T-helper 1 cell treated with Interleukin-12 subunit alpha and Interleukin-12 subunit beta and Interleukin-4 antibody, amounts not matched to agents 30 μg/mL and 1 μg/mL, for 36 hours (primary cell): ENCODE results near the gene MSI2.
"Not testable (repeated sequence)": the region's sequence is repeated elsewhere in the genome, so short reads cannot be mapped to it uniquely, and the experiment has no call there.

ENCODE experiments used
- H3K27ac Mint-ChIP-seq: one replicate; pipeline ENCODE4 v1.8.0; 2021; ENCODE audit warnings: mild to moderate bottlenecking, mixed read lengths
- H3K27me3 Mint-ChIP-seq: one replicate; pipeline ENCODE4 v1.8.0; 2021; ENCODE audit warnings: low read depth, mixed read lengths
- H3K36me3 Mint-ChIP-seq: one replicate; pipeline ENCODE4 v1.8.0; 2021; ENCODE audit warnings: low read depth, mixed read lengths
- H3K4me1 Mint-ChIP-seq: one replicate; pipeline ENCODE4 v1.8.0; 2021; ENCODE audit warnings: low read depth, mixed read lengths
- H3K4me3 Mint-ChIP-seq: one replicate; pipeline ENCODE4 v1.8.0; 2021; ENCODE audit warnings: mild to moderate bottlenecking, moderate library complexity, mixed read lengths
- H3K9me3 Mint-ChIP-seq: one replicate; pipeline ENCODE4 v1.8.0; 2021; ENCODE audit warnings: mixed read lengths

The MSI2 gene

DNA sequence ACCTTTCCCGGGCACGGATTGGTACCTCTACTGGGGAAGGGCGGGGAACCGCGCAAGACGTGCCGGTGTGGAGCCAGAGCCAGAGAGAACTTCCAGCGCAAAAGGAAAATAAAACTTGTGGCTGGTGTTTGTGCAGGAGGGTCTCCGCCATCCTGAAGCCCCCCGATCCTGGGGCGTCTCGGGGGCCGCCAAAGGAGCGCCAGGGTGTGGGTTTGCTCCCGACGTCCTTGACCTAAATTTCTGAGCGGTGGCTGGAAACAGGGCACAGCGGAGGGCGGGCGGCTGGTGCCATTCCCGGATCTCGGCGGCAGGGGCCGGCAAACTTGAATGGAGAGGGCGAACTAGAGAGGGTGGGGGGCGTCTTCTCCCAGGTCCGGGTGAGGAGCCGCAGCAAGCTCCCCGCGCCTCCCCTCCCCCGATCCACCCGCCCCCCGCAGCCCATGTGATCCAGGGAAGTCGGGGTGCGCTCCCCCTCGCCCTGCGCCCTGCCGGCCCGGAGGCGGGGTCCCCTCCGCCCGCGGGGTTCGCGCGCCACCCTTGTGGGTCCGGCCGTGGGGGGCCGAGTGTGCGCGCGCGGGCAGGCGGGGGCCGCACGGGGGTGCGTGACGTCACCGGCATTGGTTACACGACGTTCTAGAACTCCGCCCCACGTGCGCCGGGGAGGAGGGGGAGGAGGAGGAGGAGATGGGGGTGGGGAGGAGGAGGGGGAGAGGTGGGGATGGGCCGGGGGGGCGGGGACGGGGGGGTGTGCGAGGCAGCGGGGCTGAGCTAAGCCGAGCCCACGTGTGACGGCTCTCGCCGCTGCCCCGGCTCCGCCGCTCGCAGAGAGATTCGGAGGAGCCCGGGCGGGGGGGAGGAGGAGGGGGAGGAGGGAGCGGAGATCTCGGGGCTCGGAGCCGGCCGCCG, at the start of gene MSI2:
MSI2 (plus strand) TSS at position 748 of the 906 bp plus-strand sequence. CDS start 220 bp downstream, outside the sequence.
- Mint-ChIP-seq H3K4me1 (peaks cover 40% of the 10 kb centered on the region), H3K9me3 (no peaks in the 10 kb centered on the region), H3K36me3 (peaks cover 23% of the 10 kb centered on the region), H3K27ac (peak within 1 kb of the TSS; percentile 96), H3K4me3 (peak within 1 kb of the TSS; percentile 99), H3K27me3 (peaks cover 15% of the 10 kb centered on the region)

DNA sequence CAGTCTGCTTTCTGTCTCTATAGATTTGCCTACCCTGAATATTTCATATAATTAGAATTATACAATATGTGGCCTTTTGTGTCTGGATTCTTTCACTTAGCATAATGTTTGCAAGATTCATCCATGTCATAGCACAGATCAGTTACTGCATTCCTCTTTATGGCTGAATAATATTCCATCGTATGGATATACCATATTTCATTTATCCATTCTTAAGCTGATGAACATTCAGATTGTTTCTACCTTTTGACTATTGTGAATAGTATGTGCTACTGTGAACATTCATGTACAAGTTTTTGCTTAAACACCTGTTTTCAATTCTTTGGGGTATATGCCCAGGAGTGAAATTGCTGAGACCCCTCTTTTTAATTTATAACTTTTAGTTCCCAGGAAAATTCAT, 49.4 kb upstream of the MSI2 start:
- Mint-ChIP-seq H3K4me1 (no peaks in the 10 kb centered on the region), H3K36me3 (no peaks in the 10 kb centered on the region), H3K27me3 (peaks cover 12% of the 10 kb centered on the region), H3K9me3 (peaks cover 6% of the 10 kb centered on the region), H3K4me3 (no peak overlapping the region), H3K27ac (no peak overlapping the region)

DNA sequence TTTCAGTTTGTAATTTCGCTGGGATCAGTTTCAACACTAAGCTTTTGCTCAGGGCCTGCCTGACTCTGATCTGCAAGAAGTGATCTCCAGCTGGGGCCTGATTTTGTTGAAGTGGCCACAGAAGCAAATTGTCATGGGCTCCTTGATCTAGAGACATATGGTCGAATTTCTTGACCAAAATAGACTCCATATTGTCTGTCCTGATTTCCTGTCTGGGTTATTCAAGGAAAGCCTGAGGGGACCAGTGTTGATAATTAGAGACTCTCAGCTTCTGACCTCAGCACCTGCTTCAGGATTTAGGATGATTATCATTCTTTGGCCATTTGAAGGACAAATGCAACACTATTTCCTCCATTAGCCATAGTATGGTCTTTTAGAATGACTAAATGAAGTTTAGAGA, 48.9 kb upstream of the MSI2 start:
- Mint-ChIP-seq H3K36me3 (no peaks in the 10 kb centered on the region), H3K27me3 (peaks cover 16% of the 10 kb centered on the region), H3K27ac (no peak overlapping the region), H3K4me1 (no peaks in the 10 kb centered on the region), H3K4me3 (no peak overlapping the region), H3K9me3 (peaks cover 6% of the 10 kb centered on the region)

DNA sequence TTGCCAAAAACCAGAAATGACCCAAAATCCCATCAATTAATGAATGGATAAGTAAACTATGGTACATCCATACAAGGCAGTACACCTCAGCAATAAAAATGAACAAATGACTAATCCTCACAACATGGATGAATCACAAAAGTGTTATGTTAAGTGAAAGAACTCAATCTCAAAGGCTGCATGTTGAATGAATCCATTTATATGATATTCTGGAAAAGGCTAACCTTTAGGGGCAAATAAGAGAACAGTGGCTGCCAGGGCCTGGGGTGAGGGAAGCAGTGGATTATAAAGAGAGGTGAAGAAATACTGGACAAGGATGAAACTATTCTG, 46.1 kb upstream of the MSI2 start:
- Mint-ChIP-seq H3K9me3 (peaks cover 6% of the 10 kb centered on the region), H3K4me3 (no peak overlapping the region), H3K27ac (no peak overlapping the region), H3K4me1 (no peaks in the 10 kb centered on the region), H3K36me3 (no peaks in the 10 kb centered on the region), H3K27me3 (peaks cover 16% of the 10 kb centered on the region)

DNA sequence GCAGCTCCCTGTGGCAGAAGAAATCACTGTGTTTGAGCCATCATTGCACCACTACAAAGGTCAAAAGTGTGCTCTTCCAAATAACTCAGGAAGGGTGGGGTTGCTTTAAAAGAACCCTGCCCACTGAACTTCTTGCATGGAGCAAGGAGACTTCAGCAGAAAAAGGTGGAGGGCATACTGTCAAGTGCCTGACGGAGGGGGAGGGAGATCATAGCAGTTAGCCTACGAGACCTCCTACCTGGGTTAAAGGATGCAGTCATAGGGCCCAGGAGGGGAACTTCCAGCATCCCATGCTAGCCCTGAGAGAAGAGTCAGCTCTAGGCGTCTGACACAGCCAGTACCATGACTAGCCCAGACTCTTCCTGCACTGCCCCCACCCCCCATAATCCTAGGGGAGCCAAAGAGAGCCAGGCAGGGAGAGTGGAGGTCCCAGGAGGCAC, 45.3 kb upstream of the MSI2 start:
- H3K36me3 Mint-ChIP-seq: no peaks in the 10 kb centered on the region
- H3K27me3 Mint-ChIP-seq: peaks cover 16% of the 10 kb centered on the region
- H3K27ac Mint-ChIP-seq: no peak overlapping the region
- no peaks in the 10 kb centered on the region for H3K4me1 Mint-ChIP-seq
- H3K4me3 Mint-ChIP-seq: no peak overlapping the region
- peaks cover 6% of the 10 kb centered on the region for H3K9me3 Mint-ChIP-seq

DNA sequence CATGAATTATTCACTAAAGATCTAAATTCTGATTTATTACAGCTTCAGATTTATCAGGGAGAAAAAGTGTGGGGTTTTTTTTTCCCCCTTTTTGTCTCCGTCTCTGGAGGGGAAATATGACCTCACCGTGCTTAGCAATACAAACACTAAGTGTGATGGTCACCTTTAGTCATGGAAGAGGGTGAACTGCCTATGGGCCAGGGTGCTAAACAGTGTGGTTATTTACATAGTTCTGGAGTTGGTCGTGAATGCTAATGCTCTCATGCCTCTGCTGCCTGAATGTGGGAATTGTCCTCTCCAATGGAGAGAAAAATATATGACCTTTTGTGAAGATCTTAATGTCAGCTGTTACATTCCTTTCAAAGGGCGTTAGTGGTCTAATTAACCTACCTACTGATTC, 44.8 kb upstream of the MSI2 start:
- Mint-ChIP-seq H3K9me3 (peaks cover 6% of the 10 kb centered on the region), H3K36me3 (no peaks in the 10 kb centered on the region), H3K4me1 (no peaks in the 10 kb centered on the region), H3K27me3 (peaks cover 20% of the 10 kb centered on the region), H3K4me3 (no peak overlapping the region), H3K27ac (no peak overlapping the region)

DNA sequence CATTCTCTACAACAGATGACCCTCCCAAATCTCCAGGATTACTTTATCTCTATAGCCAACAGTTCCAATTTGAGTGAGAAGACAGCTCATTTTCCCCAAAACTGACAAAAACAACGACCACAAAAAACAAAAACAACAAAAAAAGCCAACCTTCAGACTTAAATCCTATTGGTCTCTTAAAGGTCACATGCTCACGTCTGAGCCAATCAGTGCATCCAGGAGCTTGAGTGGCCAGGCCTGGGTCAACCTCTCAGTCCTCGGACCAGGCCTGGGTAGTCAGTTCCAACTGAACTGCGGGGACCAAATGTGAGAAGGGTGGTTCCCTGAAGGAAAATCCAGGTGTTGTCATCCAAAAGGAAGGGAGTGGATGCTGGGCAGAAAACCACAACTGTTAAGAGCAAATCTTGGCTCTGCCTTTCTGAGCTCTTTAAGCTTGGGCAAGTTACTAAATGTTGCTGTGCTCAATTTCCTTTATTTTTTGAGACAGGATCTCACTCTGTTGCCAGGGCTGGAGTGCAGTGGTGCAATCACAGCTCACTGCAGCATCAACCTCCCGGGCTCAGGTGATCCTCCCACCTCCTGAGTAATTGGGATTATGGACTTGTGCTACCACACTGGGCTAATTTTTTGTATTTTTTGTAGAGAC, 43.0 kb upstream of the MSI2 start:
- H3K27me3 Mint-ChIP-seq: peaks cover 21% of the 10 kb centered on the region
- H3K4me3 Mint-ChIP-seq: no peak overlapping the region
- no peaks in the 10 kb centered on the region for H3K36me3 Mint-ChIP-seq
- H3K4me1 Mint-ChIP-seq: no peaks in the 10 kb centered on the region
- no peak overlapping the region for H3K27ac Mint-ChIP-seq
- H3K9me3 Mint-ChIP-seq: peaks cover 6% of the 10 kb centered on the region

DNA sequence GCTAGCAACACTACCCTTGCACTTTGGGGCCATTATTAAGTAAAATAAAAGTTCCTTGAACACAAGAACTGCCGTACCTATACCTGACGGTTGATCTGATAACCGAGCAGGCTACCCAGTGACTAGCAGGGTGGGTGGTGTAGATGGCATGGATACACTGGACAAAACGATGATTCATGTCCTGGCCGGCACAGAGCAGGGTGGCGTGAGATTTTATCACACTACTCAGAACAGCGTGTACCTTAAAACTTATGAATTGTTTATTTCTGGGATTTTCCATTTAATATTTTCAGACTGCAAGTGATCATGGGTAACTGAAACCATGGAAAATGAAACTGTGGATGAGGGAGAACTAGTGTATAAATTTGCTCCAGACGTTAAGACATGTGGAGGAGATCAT, 41.0 kb upstream of the MSI2 start:
- Mint-ChIP-seq H3K4me3 (no peak overlapping the region), H3K4me1 (no peaks in the 10 kb centered on the region), H3K9me3 (no peaks in the 10 kb centered on the region), H3K36me3 (no peaks in the 10 kb centered on the region), H3K27ac (no peak overlapping the region), H3K27me3 (peaks cover 28% of the 10 kb centered on the region)

DNA sequence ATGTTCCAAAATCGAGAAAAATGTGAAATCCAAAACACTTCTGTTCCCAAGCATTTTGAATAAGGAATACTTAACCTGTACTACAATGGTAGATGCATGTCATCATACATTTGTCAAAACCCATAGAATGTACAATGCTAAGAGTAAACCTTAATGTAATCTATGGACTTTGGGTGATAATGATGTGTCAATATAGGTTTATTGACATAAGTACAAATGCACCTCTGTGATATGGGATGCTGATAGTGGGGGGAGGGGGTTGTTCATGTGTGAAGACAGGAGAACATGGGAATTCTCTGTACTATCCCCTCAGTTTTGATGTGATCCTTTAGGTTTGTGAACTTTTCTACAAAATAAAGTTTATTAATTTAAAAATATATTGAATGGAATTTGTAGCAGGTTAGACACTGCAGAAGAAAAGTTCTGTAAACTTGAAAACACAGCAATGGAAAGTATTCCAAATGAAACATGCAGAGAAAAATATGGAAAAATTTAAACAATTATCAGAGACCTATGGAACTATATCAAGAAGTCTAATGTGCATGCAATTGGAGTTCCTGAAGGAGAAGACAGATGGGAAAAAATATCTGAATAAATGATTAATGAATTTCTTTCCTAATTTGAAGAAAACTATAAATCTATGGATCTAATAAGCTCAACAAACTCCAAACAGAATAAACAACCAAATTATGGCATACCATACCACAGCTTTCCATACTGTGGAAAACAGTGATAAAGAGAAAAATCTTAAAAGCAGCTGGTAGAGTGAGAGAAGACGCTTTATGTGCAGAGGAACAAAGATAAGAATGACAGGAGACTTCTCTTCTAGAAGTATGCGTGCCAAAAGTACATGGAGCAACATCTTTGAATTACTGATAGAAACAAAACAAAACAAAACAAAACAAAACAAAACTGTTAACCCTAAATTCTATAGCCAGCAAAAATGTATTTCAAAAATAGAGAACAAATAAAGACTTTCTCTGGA, 34.7 kb upstream of the MSI2 start:
- Mint-ChIP-seq H3K4me1 (no peaks in the 10 kb centered on the region), H3K27ac (peak overlapping the region; percentile 34), H3K36me3 (no peaks in the 10 kb centered on the region), H3K4me3 (no peak overlapping the region), H3K9me3 (peaks cover 13% of the 10 kb centered on the region), H3K27me3 (peaks cover 24% of the 10 kb centered on the region)

DNA sequence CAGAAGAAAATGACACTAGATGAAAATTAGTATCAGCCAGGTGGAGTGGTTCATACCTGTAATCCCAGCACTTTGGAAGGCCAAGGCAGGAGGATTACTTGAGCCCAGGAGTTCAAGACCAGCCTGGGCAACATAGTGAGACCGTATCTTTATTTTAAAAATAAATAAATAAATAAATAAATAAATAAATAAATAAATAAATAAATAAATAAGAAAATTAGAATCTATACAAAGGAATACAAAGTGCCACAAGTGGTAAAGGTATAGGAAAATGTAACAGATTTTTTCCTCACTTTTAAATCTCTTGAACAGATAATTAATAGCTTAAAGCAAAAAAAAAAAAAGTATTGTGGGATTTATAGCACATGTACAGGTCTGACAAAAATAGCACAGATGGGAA, 33.9 kb upstream of the MSI2 start:
- peaks cover 27% of the 10 kb centered on the region for H3K27me3 Mint-ChIP-seq
- H3K36me3 Mint-ChIP-seq, H3K27ac Mint-ChIP-seq, H3K4me1 Mint-ChIP-seq, H3K4me3 Mint-ChIP-seq: not testable (repeated sequence)
- peaks cover 13% of the 10 kb centered on the region for H3K9me3 Mint-ChIP-seq

DNA sequence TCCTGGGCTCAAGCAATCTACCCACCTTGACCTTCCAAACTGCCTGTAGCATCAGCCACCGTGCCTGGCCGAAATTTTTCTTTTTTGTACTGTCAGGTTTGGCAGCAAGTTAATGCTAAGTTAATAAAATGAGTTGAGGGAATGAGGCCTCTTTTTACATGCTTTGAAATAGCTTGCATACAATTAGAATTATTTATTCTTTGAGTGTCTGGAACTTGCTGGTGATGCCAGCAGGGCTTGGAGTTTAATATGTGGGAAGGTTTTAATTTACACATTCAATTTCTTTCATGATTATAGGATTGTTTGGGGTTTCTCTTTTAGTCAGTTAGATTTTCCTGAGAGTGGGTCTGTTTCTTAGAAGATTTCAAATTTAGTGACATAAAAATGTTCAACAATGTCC, 31.2 kb upstream of the MSI2 start:
- Mint-ChIP-seq H3K4me1 (no peaks in the 10 kb centered on the region), H3K4me3 (no peak overlapping the region), H3K36me3 (no peaks in the 10 kb centered on the region), H3K27ac (no peak overlapping the region), H3K9me3 (peaks cover 13% of the 10 kb centered on the region), H3K27me3 (peaks cover 27% of the 10 kb centered on the region)

DNA sequence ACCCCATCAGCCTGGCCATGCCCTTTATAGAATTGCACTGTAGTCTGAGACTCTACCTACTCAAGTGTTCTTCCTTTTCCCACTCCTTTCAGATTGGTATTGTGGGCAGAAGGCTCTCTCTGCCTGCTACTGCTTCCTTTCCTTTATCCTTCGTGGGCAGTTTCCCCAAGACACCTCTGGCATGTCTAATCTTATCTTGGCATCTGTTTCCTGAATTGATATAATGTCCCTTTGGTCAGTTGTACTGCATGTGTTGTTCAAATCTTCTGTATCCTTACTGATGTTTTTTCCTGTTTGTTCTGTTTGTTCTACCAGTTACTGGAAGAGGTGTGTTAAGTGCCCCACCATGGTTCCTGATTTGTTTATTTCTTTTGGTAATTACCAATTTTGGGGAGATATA, 29.5 kb upstream of the MSI2 start:
- no peaks in the 10 kb centered on the region for H3K4me1 Mint-ChIP-seq
- H3K36me3 Mint-ChIP-seq: no peaks in the 10 kb centered on the region
- H3K9me3 Mint-ChIP-seq: peaks cover 5% of the 10 kb centered on the region
- no peak overlapping the region for H3K27ac Mint-ChIP-seq
- H3K4me3 Mint-ChIP-seq: no peak overlapping the region
- peaks cover 27% of the 10 kb centered on the region for H3K27me3 Mint-ChIP-seq

DNA sequence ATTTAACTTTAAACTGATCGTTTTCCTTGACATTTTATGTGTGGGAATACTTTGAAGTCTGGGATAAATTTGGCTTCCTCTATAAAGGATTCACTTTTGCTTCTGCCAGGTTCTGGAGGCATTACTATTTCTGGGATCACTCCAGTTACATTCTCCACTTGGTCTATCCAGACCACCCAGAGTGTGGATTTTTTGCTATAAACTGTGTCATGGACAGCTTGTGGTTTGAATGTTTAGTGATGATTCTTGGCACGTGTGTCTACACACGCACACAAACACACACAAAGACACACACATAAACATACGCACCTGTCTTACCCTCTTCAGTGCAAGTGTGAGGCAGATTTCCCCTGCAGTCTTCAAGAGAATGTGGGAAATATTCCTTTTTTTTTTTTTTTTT, 27.4 kb upstream of the MSI2 start:
- Mint-ChIP-seq H3K27me3 (peaks cover 39% of the 10 kb centered on the region), H3K4me1 (no peaks in the 10 kb centered on the region), H3K27ac (no peak overlapping the region), H3K4me3 (no peak overlapping the region), H3K9me3 (no peaks in the 10 kb centered on the region), H3K36me3 (no peaks in the 10 kb centered on the region)

DNA sequence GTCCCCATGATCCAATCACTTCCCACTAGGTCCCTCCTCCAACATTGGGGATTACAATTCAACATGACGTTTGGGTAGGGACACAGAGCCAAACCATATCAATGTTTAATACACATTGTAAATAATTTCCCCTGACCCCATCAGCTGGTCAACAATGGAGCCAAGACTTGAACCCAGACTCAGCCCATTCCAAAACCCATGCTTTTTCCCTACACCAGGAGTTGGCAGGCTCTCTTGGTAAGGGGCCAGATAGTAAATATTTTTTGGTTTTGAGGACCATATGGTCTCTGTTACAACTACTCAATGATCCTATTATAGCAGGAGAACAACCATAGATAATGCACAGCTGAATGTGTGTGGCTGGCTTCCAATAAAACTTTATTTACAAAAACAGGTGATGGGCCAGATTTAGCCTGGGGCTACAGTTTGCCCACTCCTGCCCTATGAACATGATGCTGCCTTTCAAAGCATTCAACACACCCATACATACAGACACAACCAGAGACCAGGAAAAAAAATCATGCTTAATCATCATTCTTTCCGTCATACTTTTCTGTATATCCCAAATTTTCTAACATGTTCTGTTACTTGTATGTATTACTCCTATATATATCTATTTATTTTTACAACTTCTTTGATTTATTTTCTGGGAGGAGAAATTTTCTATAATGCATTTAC, 22.1 kb upstream of the MSI2 start:
- Mint-ChIP-seq H3K4me3 (no peak overlapping the region), H3K9me3 (no peaks in the 10 kb centered on the region), H3K27ac (no peak overlapping the region), H3K4me1 (no peaks in the 10 kb centered on the region), H3K36me3 (no peaks in the 10 kb centered on the region), H3K27me3 (peaks cover 44% of the 10 kb centered on the region)
